ENCODE results near the gene ZBED1.
"Not testable (repeated sequence)": the region's sequence is repeated elsewhere in the genome, so short reads cannot be mapped to it uniquely, and the experiment has no call there.

ZBED1 gene

GRCh38 chrX:2492531-2493218, 8.1 kb downstream of the ZBED1 start:
- no peak for DNase-seq

DNA sequence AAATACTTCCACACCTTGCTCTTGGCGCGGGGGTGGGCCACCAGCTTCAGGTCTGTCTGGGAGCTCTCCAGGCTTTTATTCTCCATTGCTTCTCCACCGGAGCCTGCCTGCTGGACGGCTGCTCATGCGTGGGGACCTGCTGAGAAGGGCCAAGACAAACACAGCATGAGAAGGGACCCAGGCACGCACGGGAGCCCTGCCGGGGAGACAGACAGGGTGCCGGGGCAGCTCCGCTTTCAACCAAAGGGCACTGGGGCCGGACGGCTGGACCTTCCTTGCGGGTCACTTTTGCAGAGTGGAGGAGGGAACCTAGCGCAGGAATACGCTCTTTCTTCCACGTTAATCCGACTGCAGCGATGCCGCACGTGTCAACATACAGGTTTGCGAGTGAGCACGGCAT, 10.1 kb downstream of the ZBED1 start:
- no peak for DNase-seq

GRCh38 chrX:2489446-2490445, 11.0 kb downstream of the ZBED1 start:
- no peak for DNase-seq

DNA sequence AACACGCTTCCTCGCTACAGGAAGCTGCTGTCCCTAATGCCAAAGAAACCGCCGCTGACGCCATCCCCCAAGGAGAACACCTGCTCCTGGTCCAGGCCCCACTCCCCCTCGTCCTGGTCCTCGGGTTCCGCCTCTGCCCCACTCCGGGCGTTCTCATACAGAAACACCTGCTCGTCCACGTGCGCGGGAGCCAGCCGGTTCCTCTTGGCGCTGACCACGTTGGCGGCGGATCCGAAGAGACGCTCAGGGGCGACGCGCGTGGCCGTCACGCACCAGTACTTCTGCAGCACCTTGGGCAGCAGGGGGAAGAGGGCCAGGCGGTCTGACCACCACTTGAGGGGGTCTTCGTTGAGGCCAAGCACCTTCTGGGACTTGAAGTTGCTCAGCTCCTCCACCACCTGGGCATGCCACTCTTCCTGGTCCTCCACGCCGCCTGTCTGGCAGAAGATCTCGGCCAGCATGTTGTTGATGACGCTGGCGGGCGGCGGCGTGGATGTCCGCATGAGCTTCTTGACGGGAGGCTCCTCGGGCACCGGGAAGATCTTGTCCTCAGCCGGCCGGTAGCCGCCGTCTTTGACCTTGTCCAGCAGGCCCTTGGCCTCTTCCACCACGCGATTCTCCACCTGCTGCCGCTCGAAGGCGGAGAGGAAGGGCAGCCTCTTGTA, 12.0 kb downstream of the ZBED1 start:
- DNase-seq = no peak

DNA sequence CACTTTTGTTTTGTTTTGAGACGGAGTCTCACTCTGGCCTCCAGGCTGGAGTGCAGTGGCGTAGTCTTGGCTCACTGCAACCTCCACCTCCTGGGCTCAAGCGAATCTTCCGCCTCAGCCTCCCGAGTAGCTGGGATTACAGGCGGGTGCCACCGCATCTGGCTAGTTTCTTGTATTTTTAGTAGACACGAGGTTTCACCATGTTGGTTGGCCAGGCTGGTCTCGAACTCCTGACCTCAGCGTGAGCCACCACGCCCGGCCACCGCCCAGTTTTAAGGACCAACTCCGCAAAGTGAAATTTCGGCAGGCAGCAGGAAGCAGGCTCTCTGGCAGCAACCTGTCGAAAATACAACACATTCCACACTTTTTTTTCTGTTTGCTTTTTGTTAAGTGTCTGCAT, 13.4 kb downstream of the ZBED1 start:
- no peak for DNase-seq

DNA sequence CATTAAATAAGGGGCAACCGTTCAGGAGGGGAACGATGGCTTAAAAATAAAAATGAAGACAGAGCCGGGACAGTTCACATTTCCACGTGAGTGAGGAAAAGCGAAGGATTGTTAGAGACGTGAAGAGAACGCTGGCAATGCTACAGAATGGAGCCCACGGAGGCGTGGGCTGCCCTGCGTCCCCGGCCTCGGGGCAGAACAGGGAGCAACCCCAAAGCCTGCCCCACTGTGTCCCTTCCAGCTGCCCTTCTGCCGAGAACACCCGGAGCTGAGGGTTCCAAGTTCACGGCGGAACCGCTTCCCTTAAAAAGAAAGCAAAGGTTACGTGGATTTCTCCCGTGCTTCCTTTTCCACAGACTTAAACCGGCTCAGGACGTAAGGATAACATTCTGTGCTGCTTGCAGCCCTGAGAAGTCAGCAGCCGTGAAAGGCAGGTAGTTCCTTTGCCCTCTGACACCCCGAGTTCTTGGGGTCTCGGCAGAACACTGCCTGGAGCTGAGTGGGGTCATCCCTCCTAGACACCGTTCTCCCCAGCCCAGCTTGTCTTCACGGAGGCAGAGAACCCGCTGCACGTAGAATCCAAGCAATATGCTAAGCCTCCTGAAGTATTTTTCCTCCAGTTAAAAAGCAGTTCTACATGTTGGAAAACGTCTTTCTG, 14.2 kb downstream of the ZBED1 start:
- no peak for DNase-seq

- DNase-seq = no peak
Measured at GRCh38 chrX:2485789-2486345, 14.9 kb downstream of the ZBED1 start.

GRCh38 chrX:2484721-2485648, 15.8 kb downstream of the ZBED1 start:
- peak; percentile 9 for DNase-seq

DNA sequence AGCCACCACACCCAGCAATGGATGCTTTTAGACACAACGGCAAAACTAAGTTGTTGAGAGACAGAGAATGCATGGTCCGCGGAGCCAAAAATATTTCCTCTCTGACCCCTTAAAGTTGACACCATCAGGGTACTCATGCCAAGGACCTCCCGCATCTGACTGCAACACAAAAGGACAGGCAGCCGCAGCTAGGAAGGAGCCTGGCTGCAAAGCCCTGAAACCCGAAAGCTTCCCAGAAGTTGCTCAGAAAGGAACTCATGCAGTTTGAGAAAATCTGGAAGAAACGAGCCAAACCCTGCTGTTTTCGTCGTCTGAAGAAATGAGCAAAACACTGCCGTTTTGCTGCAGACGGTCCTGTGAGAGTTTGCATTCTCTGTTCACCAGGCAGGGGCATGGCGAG, 16.5 kb downstream of the ZBED1 start:
- DNase-seq = no peak

DNA sequence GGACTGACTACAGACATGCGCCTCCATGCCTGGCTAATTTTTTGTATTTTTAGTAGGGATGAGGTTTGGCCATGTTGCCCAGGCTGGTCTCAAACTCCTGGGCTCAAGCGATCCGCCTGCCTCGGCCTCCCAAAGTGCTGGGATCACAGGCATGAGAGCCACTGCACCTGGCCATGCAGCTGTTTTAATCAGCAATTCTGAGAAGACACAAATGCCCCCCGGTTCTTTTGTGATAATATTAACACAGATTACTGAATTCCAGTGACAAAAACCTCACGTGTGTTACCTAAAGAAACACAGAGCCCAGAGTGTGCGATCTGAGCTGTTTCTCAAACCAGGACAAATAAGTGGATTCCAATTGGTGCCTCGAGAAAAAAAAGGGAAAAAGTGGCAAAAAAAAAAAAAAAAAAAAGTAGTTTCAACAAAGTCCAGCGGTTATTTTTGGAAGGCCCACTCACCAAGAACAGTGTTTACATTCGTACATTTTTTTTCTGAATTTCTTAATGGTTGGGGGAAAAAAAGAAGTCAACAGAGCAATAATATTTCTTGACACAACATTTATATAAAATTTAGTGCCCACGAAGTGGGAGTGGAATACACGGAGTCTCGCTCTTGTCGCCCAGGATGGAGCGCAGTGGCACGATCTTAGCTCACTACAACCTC, 17.2 kb downstream of the ZBED1 start:
- no peak for DNase-seq

- not testable (repeated sequence) for DNase-seq
Measured at GRCh38 chrX:2481597-2481996, 19.2 kb downstream of the ZBED1 start.

- not testable (repeated sequence) for DNase-seq
Measured at GRCh38 chrX:2479982-2480381, 20.8 kb downstream of the ZBED1 start.

DNA sequence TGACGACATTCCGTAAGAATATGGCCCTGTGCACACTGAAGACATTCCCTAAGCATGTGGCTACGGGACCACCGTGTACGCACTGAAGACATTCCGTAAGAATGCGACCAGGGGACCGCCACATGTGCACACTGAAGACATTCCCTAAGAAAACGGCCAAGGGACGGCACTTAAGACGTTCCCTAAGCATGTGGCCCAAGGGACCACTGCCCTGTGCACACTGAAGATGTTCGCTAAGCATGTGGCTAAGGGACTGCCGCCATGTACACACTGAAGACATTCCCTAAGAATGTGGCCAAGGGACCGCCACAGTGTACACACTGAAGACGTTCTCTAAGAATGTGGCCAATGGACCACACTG, 21.4 kb downstream of the ZBED1 start:
- no peak for DNase-seq

GRCh38 chrX:2478546-2479419, 22.0 kb downstream of the ZBED1 start:
- no peak for DNase-seq

GRCh38 chrX:2477313-2477712, 23.5 kb downstream of the ZBED1 start:
- DNase-seq = not testable (repeated sequence)

DNA sequence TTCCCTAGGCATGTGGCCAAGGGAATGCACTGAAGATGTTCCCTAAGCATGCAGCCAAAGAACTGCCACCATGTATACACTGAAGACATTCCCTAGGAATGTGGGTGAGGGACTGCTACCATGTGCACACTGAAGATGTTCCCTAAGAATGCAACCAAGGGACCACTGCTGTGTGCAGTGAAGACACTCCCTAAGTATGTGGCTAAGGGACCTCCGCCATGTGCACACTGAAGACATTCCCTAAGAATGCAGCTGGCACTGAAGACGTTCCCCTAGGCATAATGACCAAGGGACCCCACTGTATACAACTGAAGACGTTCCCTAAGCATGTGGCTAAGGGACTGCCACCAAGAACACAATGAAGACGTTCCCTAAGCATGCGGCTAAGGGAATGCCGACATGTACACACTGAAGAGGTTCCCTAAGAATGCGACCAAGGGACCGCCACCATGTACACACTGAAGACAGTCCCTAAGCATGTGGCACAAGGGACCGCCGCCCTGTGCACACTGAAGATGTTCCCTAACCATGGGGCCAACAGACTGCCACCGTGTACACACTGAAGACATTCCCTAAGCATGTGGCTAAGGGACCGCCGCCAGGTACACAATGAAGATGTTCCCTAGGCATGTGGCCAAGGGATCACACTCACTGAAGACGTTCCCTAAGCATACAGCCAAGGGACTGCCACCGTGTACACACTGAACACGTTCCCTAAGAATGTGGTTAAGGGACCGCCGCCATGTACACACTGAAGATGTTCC, 25.6 kb downstream of the ZBED1 start:
- DNase-seq = no peak

DNA sequence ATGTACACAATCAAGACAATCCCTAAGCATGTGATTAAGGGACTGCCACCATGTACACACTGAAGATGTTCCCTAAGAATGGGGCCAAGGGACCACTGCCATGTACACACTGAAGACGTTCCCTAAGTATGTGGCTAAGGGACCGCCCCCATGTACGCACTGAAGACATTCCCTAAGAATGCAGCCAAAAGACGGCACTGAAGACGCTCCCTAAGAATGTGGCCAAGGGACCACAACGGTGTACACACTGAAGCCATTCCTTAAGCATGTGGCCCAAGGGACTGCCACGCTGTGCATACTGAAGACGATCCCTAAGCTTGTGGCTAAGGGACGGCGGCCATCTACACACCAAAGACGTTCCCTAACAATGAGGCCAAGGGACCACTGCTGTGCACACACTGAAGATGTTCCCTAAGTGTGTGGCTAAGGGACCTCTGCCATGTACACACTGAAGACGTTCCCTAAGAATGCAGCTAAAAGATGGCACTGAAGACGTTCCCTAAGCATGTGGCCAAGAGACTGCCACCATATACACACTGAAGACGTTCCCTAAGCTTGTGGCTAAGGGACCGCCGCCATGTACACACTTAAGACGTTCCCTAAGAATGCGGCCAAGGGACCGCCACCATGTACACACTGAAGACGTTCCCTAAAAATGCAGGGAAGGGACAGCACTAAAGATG, 26.4 kb downstream of the ZBED1 start:
- DNase-seq = no peak

GRCh38 chrX:2473064-2473463, 27.7 kb downstream of the ZBED1 start:
- DNase-seq = not testable (repeated sequence)

DNA sequence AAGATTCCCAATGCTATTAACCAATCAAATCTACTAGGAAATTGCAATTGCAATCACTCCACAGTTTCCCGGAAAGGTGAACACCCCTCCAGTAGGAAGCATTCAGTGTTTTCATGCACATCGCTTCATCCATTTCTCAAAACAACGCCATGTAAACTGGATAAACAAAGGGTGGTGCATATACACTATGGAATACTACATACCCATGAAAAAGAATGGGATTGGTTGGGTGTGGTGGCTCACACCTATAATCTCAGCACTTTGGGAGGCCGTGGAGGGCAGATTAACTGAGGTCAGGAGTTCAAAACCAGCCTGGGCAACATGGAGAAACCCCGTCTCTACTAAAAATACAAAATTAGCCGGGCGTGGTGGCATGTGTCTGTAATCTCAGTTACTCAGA, 29.1 kb downstream of the ZBED1 start:
- no peak for DNase-seq

All from HCEC 1CT (cell line).